K562 (cell line): ENCODE results near the gene KNDC1. TPM values are rescaled to one million over a fixed set of nuclear protein-coding genes. Genes with fewer than 3 reads are reported as not detected.

Experiments
- BCOR ChIP-seq: fragments of 450-650 bp; IDR thresholded peaks from 2 replicates; pipeline ENCODE4 v1.6.1; 2016
- CBX2 ChIP-seq: fragments of 200-600 bp; sonication (generic); IDR thresholded peaks from one replicate; pipeline ENCODE4 v1.6.1; 2012; ENCODE audit warnings: mild to moderate bottlenecking, low read length, inconsistent platforms; ENCODE audit not compliant: insufficient read depth, poor library complexity, severe bottlenecking
- HDAC1 ChIP-seq, 2 experiments: fragments of 450-650 bp; IDR thresholded peaks; 2 replicates each; pipeline ENCODE4 v1.6.1; 2016 to 2017; ENCODE audit warnings: inconsistent platforms in 1 of 2, mild to moderate bottlenecking in 1 of 2, moderate library complexity in 1 of 2
- HDAC6 ChIP-seq: IDR thresholded peaks from 2 replicates; pipeline ENCODE4 v1.6.1; 2012; ENCODE audit warnings: low read depth, mild to moderate bottlenecking, control low read depth, inconsistent platforms, low read length, moderate library complexity
- MBD2 ChIP-seq: sonication (generic); IDR thresholded peaks from 2 replicates; pipeline ENCODE4 v1.6.1; 2016; ENCODE audit warnings: low read depth, borderline replicate concordance
- NEUROD1 ChIP-seq: fragments of 150-350 bp; IDR thresholded peaks from 2 replicates; pipeline ENCODE4 v1.6.1; 2014; ENCODE audit warnings: borderline replicate concordance, low read length, low read depth; ENCODE audit not compliant: partially characterized antibody
- NR1H2 ChIP-seq: sonication (generic); formaldehyde crosslinking; IDR thresholded peaks from 2 replicates; pipeline ENCODE4 v1.4.0; 2020; ENCODE audit warnings: mild to moderate bottlenecking, missing genetic modification reagents
- POLR3G ChIP-seq: IDR thresholded peaks from 2 replicates; pipeline ENCODE4 v1.6.1; 2011; ENCODE audit not compliant: insufficient read length, insufficient replicate concordance; ENCODE audit errors: extremely low read depth
- SRF ChIP-seq, 2 experiments: fragments of 250-450, 450-650 bp in 1 of 2; sonication (Bioruptor Pico) in 1 of 2; sonication (generic) in 1 of 2; formaldehyde crosslinking; IDR thresholded peaks; 2 replicates each; pipeline versions ENCODE4 v1.5.0 to v1.5.1; 2020 to 2022; ENCODE audit warnings: mild to moderate bottlenecking in 1 of 2, missing genetic modification reagents in 1 of 2
- TCFL5 ChIP-seq: fragments of 250-450 bp; sonication (Bioruptor Pico); conservative IDR thresholded peaks from 2 replicates; pipeline ENCODE4 v1.6.1; 2021; ENCODE audit warnings: mild to moderate bottlenecking, moderate library complexity, matching md5 sums
- TGIF2 ChIP-seq: sonication (generic); formaldehyde crosslinking; IDR thresholded peaks from 2 replicates; pipeline ENCODE4 v1.8.1; 2022; ENCODE audit warnings: mild to moderate bottlenecking, missing genetic modification reagents, moderate library complexity
- ZBTB7A ChIP-seq: IDR thresholded peaks from 2 replicates; pipeline ENCODE4 v1.6.1; 2011; ENCODE audit warnings: low read depth, mild to moderate bottlenecking, low read length, moderate library complexity, borderline replicate concordance; ENCODE audit not compliant: control insufficient read depth
- ZNF518B ChIP-seq: fragments of 250-450 bp; sonication (Bioruptor Pico); IDR thresholded peaks from 2 replicates; pipeline ENCODE4 v1.5.0; 2021; ENCODE audit warnings: mild to moderate bottlenecking, moderate library complexity
- polyA plus RNA-seq, 8 experiments: library from polyadenylated mRNA; depleted of rRNA in 4 of 8; stranded (reverse) in 5 of 8; unstranded in 3 of 8; fragments of >200 nt; fragmentation: Nextera tagmentation in 2 of 8; fragmentation: Illumina TruSeq in 1 of 8; extraction: Ambion mirVana in 2 of 8; extraction: Trizol in 1 of 8; gene quantifications; 2 replicates each; pipeline versions ENCODE4 v1.2.1 to v1.2.3, GENCODE V29; 2011 to 2014; ENCODE audit warnings: inconsistent platforms in 1 of 8, missing spikeins in 1 of 8
- total RNA-seq, 7 experiments: library from RNA; depleted of rRNA in 6 of 7; stranded (reverse); fragments of >200 nt in 6 of 7; fragmentation: Illumina TruSeq in 2 of 7; extraction: Trizol in 2 of 7; gene quantifications; 2 replicates each; pipeline versions ENCODE4 v1.2.1 to v1.2.3, GENCODE V29; 2011 to 2021; ENCODE audit warnings: low replicate concordance in 1 of 7
- TF ChIP-seq, protein P1 (sequence below), 2 experiments: fragments of 450-650 bp; conservative IDR thresholded peaks; 2 replicates each; pipeline ENCODE4 v1.6.1; 2017; ENCODE audit warnings: mild to moderate bottlenecking in 2 of 2, moderate library complexity in 2 of 2

KNDC1 gene
- total and polyA plus RNA-seq, 9 of the 15 experiments (the other 6 are each of a cell fraction or from before 2014, with no cell fraction given) = 0.07 to 0.26 (median 0.11) TPM; not detected in 6

GRCh38 chr10:133124357-133125211 is 35.4 kb upstream of the KNDC1 start (continued):
- no peak for TF ChIP-seq TGIF2 (CRISPR knock-in tag)
- no peak for TF ChIP-seq CBX2
- TF ChIP-seq HDAC1 (IDR thresholded peaks at IDR 0.05) = no peak
- no peak for TF ChIP-seq NEUROD1
- no peak for TF ChIP-seq BCOR
- no peak for TF ChIP-seq POLR3G
- TF ChIP-seq, protein P1, sequence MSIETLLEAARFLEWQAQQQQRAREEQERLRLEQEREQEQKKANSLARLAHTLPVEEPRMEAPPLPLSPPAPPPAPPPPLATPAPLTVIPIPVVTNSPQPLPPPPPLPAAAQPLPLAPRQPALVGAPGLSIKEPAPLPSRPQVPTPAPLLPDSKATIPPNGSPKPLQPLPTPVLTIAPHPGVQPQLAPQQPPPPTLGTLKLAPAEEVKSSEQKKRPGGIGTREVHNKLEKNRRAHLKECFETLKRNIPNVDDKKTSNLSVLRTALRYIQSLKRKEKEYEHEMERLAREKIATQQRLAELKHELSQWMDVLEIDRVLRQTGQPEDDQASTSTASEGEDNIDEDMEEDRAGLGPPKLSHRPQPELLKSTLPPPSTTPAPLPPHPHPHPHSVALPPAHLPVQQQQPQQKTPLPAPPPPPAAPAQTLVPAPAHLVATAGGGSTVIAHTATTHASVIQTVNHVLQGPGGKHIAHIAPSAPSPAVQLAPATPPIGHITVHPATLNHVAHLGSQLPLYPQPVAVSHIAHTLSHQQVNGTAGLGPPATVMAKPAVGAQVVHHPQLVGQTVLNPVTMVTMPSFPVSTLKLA (conservative IDR thresholded peaks at IDR 0.05) = no peak
- TF ChIP-seq HDAC6 = no peak
- no peak for TF ChIP-seq MBD2
- no peak for TF ChIP-seq TCFL5 (CRISPR knock-in tag)
- TF ChIP-seq ZBTB7A = no peak
- no peak for TF ChIP-seq NR1H2 (CRISPR knock-in tag)
- no peak for TF ChIP-seq ZNF518B
- no peak for TF ChIP-seq SRF (CRISPR knock-in tag; IDR thresholded peaks at IDR 0.05)
